Measurements from ENCODE around the gene TNFSF13. TPM values are rescaled to one million over a fixed set of nuclear protein-coding genes. Genes with fewer than 3 reads are reported as not detected.

TNFSF13 gene, protein sequence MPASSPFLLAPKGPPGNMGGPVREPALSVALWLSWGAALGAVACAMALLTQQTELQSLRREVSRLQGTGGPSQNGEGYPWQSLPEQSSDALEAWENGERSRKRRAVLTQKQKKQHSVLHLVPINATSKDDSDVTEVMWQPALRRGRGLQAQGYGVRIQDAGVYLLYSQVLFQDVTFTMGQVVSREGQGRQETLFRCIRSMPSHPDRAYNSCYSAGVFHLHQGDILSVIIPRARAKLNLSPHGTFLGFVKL
- 1.1 and 1.3 TPM in 2 replicates for total RNA-seq

DNA sequence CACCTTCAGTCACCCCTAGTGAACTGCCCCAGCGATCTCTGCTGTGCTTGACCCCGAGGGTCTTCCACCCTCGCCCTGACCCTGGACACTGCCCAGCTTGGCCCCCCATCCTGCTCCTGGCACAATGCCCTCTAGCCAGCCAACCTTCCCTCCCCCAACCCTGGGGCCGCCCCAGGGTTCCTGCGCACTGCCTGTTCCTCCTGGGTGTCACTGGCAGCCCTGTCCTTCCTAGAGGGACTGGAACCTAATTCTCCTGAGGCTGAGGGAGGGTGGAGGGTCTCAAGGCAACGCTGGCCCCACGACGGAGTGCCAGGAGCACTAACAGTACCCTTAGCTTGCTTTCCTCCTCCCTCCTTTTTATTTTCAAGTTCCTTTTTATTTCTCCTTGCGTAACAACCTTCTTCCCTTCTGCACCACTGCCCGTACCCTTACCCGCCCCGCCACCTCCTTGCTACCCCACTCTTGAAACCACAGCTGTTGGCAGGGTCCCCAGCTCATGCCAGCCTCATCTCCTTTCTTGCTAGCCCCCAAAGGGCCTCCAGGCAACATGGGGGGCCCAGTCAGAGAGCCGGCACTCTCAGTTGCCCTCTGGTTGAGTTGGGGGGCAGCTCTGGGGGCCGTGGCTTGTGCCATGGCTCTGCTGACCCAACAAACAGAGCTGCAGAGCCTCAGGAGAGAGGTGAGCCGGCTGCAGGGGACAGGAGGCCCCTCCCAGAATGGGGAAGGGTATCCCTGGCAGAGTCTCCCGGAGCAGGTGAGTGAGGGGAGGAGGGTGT is at the start of gene TNFSF13:
Gene TNFSF13 (plus strand): TSS at position 207 of the 776 bp plus-strand sequence. CDS start 290 bp downstream, at position 497.
- no peak for DNase-seq (ENCODE audit: low read depth, low spot score)

GRCh38 chr17:7508846-7509245 is 49.7 kb upstream of the TNFSF13 start:
- DNase-seq (ENCODE audit: low read depth, low spot score), result no peak

GRCh38 chr17:7509937-7510336 is 48.6 kb upstream of the TNFSF13 start:
- no peak for DNase-seq (ENCODE audit: low read depth, low spot score)

DNA sequence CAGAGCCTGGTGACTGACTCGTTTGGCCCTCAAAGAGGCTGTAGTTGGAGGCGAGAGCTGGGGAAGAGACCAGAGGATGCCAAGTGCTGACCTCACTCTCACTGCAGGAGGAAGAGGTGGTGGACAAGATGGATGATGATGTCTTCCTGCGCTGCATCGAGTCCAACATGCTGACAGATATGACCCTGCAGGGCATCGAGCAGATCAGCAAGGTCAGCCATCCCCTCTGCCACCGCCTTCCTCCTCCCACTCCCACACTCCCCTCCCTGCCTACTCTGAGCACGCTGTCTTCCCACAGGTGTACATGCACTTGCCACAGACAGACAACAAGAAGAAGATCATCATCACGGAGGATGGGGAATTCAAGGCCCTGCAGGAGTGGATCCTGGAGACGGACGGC is 47.4 kb upstream of the TNFSF13 start:
- no peak for DNase-seq (ENCODE audit: low read depth, low spot score)

- DNase-seq (ENCODE audit: low read depth, low spot score), result no peak
Observed at GRCh38 chr17:7512105-7512504, 46.4 kb upstream of the TNFSF13 start.

DNA sequence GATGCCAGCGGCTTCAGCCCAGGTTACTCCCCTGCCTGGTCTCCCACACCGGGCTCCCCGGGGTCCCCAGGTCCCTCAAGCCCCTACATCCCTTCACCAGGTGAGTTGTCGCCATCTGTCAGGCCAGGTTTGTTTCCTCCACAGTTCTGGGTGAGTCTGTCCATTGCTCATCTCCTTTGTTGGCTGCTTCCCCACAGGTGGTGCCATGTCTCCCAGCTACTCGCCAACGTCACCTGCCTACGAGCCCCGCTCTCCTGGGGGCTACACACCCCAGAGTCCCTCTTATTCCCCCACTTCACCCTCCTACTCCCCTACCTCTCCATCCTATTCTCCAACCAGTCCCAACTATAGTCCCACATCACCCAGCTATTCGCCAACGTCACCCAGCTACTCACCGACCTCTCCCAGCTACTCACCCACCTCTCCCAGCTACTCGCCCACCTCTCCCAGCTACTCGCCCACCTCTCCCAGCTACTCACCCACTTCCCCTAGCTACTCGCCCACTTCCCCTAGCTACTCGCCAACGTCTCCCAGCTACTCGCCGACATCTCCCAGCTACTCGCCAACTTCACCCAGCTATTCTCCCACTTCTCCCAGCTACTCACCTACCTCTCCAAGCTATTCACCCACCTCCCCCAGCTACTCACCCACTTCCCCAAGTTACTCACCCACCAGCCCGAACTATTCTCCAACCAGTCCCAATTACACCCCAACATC is 45.6 kb upstream of the TNFSF13 start:
- no peak for DNase-seq (ENCODE audit: low read depth, low spot score)

DNA sequence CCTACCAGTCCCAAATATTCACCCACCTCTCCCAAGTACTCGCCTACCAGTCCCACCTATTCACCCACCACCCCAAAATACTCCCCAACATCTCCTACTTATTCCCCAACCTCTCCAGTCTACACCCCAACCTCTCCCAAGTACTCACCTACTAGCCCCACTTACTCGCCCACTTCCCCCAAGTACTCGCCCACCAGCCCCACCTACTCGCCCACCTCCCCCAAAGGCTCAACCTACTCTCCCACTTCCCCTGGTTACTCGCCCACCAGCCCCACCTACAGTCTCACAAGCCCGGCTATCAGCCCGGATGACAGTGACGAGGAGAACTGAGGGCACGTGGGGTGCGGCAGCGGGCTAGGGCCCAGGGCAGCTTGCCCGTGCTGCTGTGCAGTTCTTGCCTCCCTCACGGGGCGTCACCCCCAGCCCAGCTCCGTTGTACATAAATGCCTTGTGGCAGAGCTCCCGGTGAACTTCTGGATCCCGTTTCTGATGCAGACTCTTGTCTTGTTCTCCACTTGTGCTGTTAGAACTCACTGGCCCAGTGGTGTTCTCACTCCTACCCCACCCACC is 44.6 kb upstream of the TNFSF13 start:
- DNase-seq (ENCODE audit: low read depth, low spot score), result no peak

GRCh38 chr17:7515911-7516610 is 42.5 kb upstream of the TNFSF13 start:
- DNase-seq (ENCODE audit: low read depth, low spot score), result no peak

GRCh38 chr17:7523033-7523432 is 35.5 kb upstream of the TNFSF13 start:
- DNase-seq (ENCODE audit: low read depth, low spot score), result no peak

- DNase-seq (ENCODE audit: low read depth, low spot score), result no peak
Observed at GRCh38 chr17:7528842-7529241, 29.7 kb upstream of the TNFSF13 start.

GRCh38 chr17:7530023-7530900 is 28.3 kb upstream of the TNFSF13 start:
- DNase-seq (ENCODE audit: low read depth, low spot score), result no peak

DNA sequence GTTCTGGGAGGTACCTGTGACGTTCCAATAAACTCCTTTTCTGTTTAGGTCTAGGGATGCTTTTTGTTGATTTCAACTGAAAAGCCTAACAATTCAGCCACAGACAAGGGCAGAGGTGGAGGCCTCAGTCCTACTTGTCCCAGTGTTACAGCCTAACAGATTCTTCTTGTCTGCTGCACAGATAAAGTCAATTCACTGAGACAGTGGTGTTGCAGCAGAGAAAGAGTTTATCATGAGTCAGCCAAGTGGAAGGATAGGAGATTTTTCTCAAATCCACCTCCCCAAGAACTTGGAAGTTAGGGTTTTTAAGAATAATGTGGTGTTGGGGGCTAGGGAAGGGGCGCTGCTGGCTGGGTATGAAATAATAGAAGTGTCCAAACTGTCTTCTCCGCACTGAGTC is 20.5 kb upstream of the TNFSF13 start:
- no peak for DNase-seq (ENCODE audit: low read depth, low spot score)

- no peak for DNase-seq (ENCODE audit: low read depth, low spot score)
Observed at GRCh38 chr17:7538891-7539545, 19.5 kb upstream of the TNFSF13 start.

DNA sequence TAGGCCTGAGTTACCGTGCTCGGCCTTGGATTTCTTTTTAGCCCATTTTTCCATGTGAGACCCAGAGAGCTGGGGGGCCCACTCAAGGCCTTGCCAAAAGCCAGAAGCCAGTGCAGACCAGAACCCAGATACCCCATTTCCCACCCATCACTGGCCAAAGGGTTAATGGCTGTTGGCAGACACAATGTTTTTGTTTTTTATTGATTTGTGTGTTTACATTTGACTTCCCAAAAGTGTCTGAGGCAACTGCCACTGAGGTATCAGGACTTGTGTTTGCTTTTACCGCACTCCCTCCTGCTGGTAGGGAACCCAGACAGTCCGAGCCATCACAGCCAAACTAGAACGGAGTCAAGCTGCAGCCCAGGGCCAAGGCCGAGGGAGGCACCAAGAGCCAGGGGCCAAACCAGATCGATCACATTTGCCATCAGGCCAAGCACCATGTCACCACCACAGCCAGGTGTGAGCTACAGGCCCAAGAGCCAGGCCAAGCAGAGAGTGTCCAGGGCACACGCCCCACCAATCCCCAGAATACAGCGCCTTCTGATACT is 17.4 kb upstream of the TNFSF13 start:
- DNase-seq (ENCODE audit: low read depth, low spot score), result no peak

DNA sequence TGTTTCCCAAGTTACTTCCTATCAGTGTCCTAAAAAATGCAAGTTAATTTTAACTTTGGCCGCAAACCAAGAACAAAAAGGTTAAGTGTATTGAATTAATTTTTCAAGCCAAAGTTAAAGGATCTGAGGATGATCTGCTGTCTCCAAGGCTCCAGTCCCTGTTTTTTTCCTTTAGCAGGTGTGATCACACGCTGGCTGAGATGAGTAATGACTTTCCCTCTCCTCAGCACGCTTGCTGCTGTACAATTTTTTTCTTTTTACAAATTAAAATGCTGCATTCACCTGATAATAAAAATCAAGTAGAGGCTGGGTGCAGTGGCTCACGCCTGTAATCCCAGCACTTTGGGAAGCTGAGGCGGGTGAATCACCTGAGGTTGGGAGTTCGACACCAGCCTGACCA is 13.6 kb upstream of the TNFSF13 start:
- no peak for DNase-seq (ENCODE audit: low read depth, low spot score)

GRCh38 chr17:7548585-7549400 is 9.8 kb upstream of the TNFSF13 start, which contains the start of gene TNFSF12:
Gene TNFSF12, plus strand, starts transcription at chr17:7549058. Its CDS starts 96 bp downstream, at chr17:7549154.
- DNase-seq (ENCODE audit: low read depth, low spot score), result no peak

GRCh38 chr17:7549401-7550055 is 9.0 kb upstream of the TNFSF13 start:
- no peak for DNase-seq (ENCODE audit: low read depth, low spot score)

DNA sequence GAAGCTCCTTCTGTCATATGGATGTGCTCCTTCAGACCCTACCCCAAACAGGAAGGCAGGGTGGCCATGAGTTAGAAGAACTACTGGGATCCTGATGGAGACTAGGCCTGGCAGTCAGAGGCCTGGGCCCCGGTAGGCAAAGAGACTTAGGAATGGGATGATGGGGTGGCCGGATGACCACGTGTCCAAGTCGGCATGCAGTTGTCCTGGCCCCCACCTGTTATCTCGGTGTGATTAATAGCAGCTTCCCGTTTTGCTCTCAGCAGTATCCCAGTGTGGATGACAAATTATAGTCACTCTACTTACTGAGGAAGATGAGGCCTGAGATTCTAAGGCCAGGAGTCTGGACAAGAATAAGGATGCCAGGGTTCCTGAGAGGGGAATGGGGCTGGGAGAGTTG is 8.2 kb upstream of the TNFSF13 start:
- no peak for DNase-seq (ENCODE audit: low read depth, low spot score)
